ENCODE measurements around the gene GUCY1A1.

- TF ChIP-seq CTCF (conservative IDR thresholded peaks at IDR 0.05) (no peak), ZFX (IDR thresholded peaks at IDR 0.05) (no peak)
These were observed 11.4 kb downstream of the GUCY1A1 start for GRCh38 chr4:155678011-155678410.
